Measurements from ENCODE around the gene ANO8. TPM values are rescaled to one million over a fixed set of nuclear protein-coding genes. Genes with fewer than 3 reads are reported as not detected.
"Not testable (repeated sequence)": the region's sequence is repeated elsewhere in the genome, so short reads cannot be mapped to it uniquely, and the experiment has no call there.

The ANO8 gene
- total RNA-seq, 2 donors from 2014 or later, result 4.2 to 5.2 TPM

GRCh38 chr19:17275441-17276175, 59.0 kb downstream of the ANO8 start:
- Histone ChIP-seq H3K4me1 (no peaks in the 10 kb centered on the region), H3K4me3 (no peak overlapping the region), H3K27ac (no peak overlapping the region), H3K9me3 (no peaks in the 10 kb centered on the region), H3K36me3 (peaks cover 58% of the 10 kb centered on the region), H3K27me3 (no peaks in the 10 kb centered on the region)
- TF ChIP-seq, protein P1, sequence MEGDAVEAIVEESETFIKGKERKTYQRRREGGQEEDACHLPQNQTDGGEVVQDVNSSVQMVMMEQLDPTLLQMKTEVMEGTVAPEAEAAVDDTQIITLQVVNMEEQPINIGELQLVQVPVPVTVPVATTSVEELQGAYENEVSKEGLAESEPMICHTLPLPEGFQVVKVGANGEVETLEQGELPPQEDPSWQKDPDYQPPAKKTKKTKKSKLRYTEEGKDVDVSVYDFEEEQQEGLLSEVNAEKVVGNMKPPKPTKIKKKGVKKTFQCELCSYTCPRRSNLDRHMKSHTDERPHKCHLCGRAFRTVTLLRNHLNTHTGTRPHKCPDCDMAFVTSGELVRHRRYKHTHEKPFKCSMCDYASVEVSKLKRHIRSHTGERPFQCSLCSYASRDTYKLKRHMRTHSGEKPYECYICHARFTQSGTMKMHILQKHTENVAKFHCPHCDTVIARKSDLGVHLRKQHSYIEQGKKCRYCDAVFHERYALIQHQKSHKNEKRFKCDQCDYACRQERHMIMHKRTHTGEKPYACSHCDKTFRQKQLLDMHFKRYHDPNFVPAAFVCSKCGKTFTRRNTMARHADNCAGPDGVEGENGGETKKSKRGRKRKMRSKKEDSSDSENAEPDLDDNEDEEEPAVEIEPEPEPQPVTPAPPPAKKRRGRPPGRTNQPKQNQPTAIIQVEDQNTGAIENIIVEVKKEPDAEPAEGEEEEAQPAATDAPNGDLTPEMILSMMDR (IDR thresholded peaks at IDR 0.05), result no peak
- no peak for DNase-seq (ENCODE audit: low spot score)

GRCh38 chr19:17274892-17275291, 59.8 kb downstream of the ANO8 start:
- not testable (repeated sequence) for H3K27me3 ChIP-seq; H3K27ac ChIP-seq; H3K4me1 ChIP-seq; DNase-seq (ENCODE audit: low spot score); H3K4me3 ChIP-seq; H3K9me3 ChIP-seq
- H3K36me3 ChIP-seq, result peaks cover 63% of the 10 kb centered on the region

Other genes with a start within 250 kb of the ANO8 start
- gene USE1, start 119.5 kb downstream of the ANO8 start, total RNA-seq, result 10 to 100 TPM; 17.5 to 18.4 TPM
- gene OCEL1, start 108.6 kb downstream of the ANO8 start, total RNA-seq, result 1 to 10 TPM; 5.9 to 8.2 TPM
- gene NR2F6, start 88.9 kb downstream of the ANO8 start, total RNA-seq, result 10 to 100 TPM; 63.6 to 69.7 TPM
- 1 to 10 TPM; 4.3 to 6.6 TPM for gene USHBP1, start 70.1 kb downstream of the ANO8 start, total RNA-seq
- 10 to 100 TPM; 67.9 to 71.7 TPM for gene BABAM1, start 67.4 kb downstream of the ANO8 start, total RNA-seq
- gene ANKLE1, start 53.0 kb downstream of the ANO8 start, total RNA-seq, result under 1 TPM in 1 of 2 donors, not detected in 1; 0.51 TPM
- 10 to 100 TPM; 11.8 to 15.8 TPM for gene ABHD8, start 31.4 kb downstream of the ANO8 start, total RNA-seq
- 100 to 1,000 TPM; 203 to 254 TPM for gene MRPL34, start 29.0 kb downstream of the ANO8 start, total RNA-seq
- gene DDA1, start 25.3 kb downstream of the ANO8 start, total RNA-seq, result 10 to 100 TPM; 22.2 to 40.1 TPM
- gene GTPBP3, start 2.7 kb upstream of the ANO8 start, total RNA-seq, result 10 to 100 TPM in 1 of 2 donors, 1 to 10 TPM in 1; 6.0 to 16.8 TPM
- gene PLVAP, start 42.5 kb upstream of the ANO8 start, total RNA-seq, result 10 to 100 TPM; 48.3 to 83.7 TPM
- gene CCDC194, start 59.3 kb upstream of the ANO8 start, total RNA-seq, result not detected
- 10 to 100 TPM; 32.1 to 35.3 TPM for gene BST2, start 70.8 kb upstream of the ANO8 start, total RNA-seq
- gene MVB12A, start 85.2 kb upstream of the ANO8 start, total RNA-seq, result 10 to 100 TPM; 24.8 to 39.0 TPM
- gene TMEM221, start 113.8 kb upstream of the ANO8 start, total RNA-seq, result under 1 TPM; 0.30 to 0.51 TPM
- not detected for gene NXNL1, start 126.1 kb upstream of the ANO8 start, total RNA-seq
- gene SLC27A1, start 135.7 kb upstream of the ANO8 start, total RNA-seq, result 10 to 100 TPM; 31.2 to 65.6 TPM
- gene PGLS, start 176.8 kb upstream of the ANO8 start, total RNA-seq, result 10 to 100 TPM; 20.4 to 35.9 TPM
- gene COLGALT1, start 220.8 kb upstream of the ANO8 start, total RNA-seq, result 10 to 100 TPM; 28.3 to 30.8 TPM

Data from right atrium auricular region (tissue), 2 donors.